Lung (tissue), 12 donors: ENCODE data around the gene TMEM215. TPM values are rescaled to one million over a fixed set of nuclear protein-coding genes. Genes with fewer than 3 reads are reported as not detected.

Experiments used
- ATAC-seq: fragments of 200-7000 bp; cut with Tn5 transposase; one replicate; pipeline ENCODE4 v1.9.1; 2020; ENCODE audit warnings: moderate number of reproducible peaks; ENCODE audit not compliant: insufficient read depth, low FRiP score
- DNase-seq, 3 donors: peaks; one replicate each; pipeline ENCODE4 v3.0.0-alpha.2; 2013 to 2017
- H3K27ac ChIP-seq, 2 donors: one replicate each; pipeline ENCODE4 v1.5.1; 2013; ENCODE audit warnings: mild to moderate bottlenecking in 2 of 2, moderate library complexity in 2 of 2, control low read depth in 1 of 2, inconsistent platforms in 1 of 2, low read depth in 1 of 2, low read length in 1 of 2
- H3K27me3 ChIP-seq, 3 donors: one replicate each; pipeline ENCODE4 v1.5.1; 2013; ENCODE audit warnings: low read length in 2 of 3; ENCODE audit not compliant: control insufficient read depth in 3 of 3, insufficient read depth in 3 of 3
- H3K36me3 ChIP-seq, 4 donors: one replicate each; pipeline ENCODE4 v1.5.1; 2013; ENCODE audit warnings: low read length in 4 of 4, mild to moderate bottlenecking in 1 of 4, moderate library complexity in 1 of 4; ENCODE audit not compliant: control insufficient read depth in 4 of 4, insufficient read depth in 4 of 4
- H3K4me1 ChIP-seq, 5 donors: one replicate each; pipeline ENCODE4 v1.5.1; 2013; ENCODE audit warnings: low read length in 5 of 5, mild to moderate bottlenecking in 2 of 5, moderate library complexity in 1 of 5; ENCODE audit not compliant: control insufficient read depth in 5 of 5, insufficient read depth in 5 of 5
- H3K4me3 ChIP-seq: one replicate; pipeline ENCODE4 v1.5.1; 2013; ENCODE audit warnings: mild to moderate bottlenecking, control low read depth, moderate library complexity
- H3K9ac ChIP-seq, 2 donors: one replicate each; pipeline ENCODE4 v1.5.1; 2013; ENCODE audit warnings: low read length in 2 of 2, control low read depth in 1 of 2; ENCODE audit not compliant: insufficient read depth in 1 of 2
- H3K9me3 ChIP-seq, 4 donors: one replicate each; pipeline ENCODE4 v1.5.1; 2013; ENCODE audit warnings: low read length in 3 of 4, mild to moderate bottlenecking in 1 of 4, moderate library complexity in 1 of 4; ENCODE audit not compliant: control insufficient read depth in 4 of 4, insufficient read depth in 3 of 4
- CTCF ChIP-seq: IDR thresholded peaks from 2 replicates; pipeline ENCODE4 v1.5.1; 2012; ENCODE audit warnings: mild to moderate bottlenecking; ENCODE audit errors: control extremely low read depth, extremely low read depth
- WGBS, 2 donors: extraction: QIAGEN DNeasy Blood & Tissue Kit; methylation state at CpG; one replicate each; pipeline ENCODE4 v1.1.7; 2013; 5-methylcytosine and 5-hydroxymethylcytosine counted together
- polyA plus RNA-seq, 2 donors: library from polyadenylated mRNA; stranded (reverse); fragments of 200-250 nt; gene quantifications; one replicate each; pipeline ENCODE4 v1.2.1, GENCODE V29; 2013
- total RNA-seq, 2 donors: library from RNA; depleted of rRNA in 1 of 2; stranded (reverse); fragments of >200 nt in 1 of 2; gene quantifications; one replicate each; pipeline ENCODE4 v1.2.1, GENCODE V29; 2014 to 2021
- donor health status: control.
- donor health status: control.
- donor health status: Bipolar disorder and iron deficiency.
- donor health status: healthy.
- donor health status: DM: yes; HTN: yes; CAD: no.

TMEM215 gene
- total and polyA plus RNA-seq, 4 donors: 0.06 TPM; not detected in 3

- H3K36me3 ChIP-seq: no peaks in the 10 kb centered on the region
- no peak overlapping the region for H3K9ac ChIP-seq
- no peak overlapping the region for H3K27ac ChIP-seq
- ATAC-seq (no peak), DNase-seq (no peak)
- H3K4me1 ChIP-seq: no peaks in the 10 kb centered on the region
- H3K27me3 ChIP-seq: peaks cover 0 to 5% (median 0%) of the 10 kb centered on the region in 3 donors
- no peak overlapping the region for H3K4me3 ChIP-seq
- TF ChIP-seq CTCF: no peak
- H3K9me3 ChIP-seq: no peaks in the 10 kb centered on the region
These were observed 40.2 kb downstream of the TMEM215 start for GRCh38 chr9:32823551-32823950.

DNA sequence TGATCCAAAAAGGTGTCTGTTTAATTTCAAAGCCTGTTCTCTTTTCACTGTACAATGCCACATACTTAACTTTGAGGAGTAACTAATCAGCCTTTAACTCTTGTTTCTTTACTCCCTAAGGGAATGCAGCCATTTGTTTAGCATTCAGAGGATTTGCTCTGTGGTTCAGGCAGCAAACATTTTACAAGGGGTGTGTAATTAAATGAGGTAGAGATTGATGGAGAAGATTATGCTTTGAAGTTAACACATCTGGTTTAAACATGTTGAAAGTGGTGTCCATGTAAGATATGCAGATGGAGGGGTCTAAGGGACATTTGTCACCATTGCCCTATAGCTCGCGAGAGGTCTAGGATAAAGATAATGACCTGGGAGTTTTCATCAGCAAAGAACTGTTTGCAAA lies 41.9 kb downstream of the TMEM215 start:
- TF ChIP-seq CTCF: no peak
- ATAC-seq (no peak), DNase-seq (no peak)
- Histone ChIP-seq H3K36me3 (no peaks in the 10 kb centered on the region), H3K9ac (no peak overlapping the region), H3K27ac (no peak overlapping the region), H3K9me3 (no peaks in the 10 kb centered on the region), H3K27me3 (peaks cover 0 to 5% (median 0%) of the 10 kb centered on the region in 3 donors), H3K4me1 (no peaks in the 10 kb centered on the region), H3K4me3 (no peak overlapping the region)
- WGBS, 2 donors: 45 to 71% methylated on average over 2 of the region's 2 CpGs

- ATAC-seq (no peak), DNase-seq (no peak)
- Histone ChIP-seq H3K9me3 (no peaks in the 10 kb centered on the region), H3K4me3 (no peak overlapping the region), H3K27me3 (peaks cover 0 to 5% (median 0%) of the 10 kb centered on the region in 3 donors), H3K9ac (no peak overlapping the region), H3K27ac (no peak overlapping the region), H3K36me3 (no peaks in the 10 kb centered on the region), H3K4me1 (no peaks in the 10 kb centered on the region)
- TF ChIP-seq CTCF: no peak
- 83 to 88% methylated on average over 5 of the region's 5 CpGs for WGBS, 2 donors
These were observed 45.5 kb downstream of the TMEM215 start for GRCh38 chr9:32828861-32829260.

DNA sequence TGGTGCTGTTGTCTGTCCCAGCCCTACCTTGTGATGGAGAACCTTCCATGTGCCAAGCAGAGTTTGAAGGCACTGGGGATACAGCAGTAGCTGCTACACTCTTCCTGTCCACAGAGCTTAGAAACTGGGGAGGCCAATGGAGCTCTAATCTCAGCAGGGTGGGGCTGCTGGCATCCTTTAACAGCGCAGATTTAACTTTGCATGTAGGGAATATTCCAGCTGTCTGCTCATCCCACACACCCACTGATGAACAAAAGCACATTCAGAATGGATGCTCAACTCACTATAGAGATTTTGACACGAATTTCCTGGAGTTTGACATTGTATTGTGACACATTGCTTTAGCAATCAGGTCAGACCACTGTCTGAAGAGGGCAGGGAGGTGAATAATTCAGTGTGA lies 49.0 kb downstream of the TMEM215 start:
- TF ChIP-seq CTCF: no peak
- Histone ChIP-seq H3K27ac (no peak overlapping the region), H3K9ac (no peak overlapping the region), H3K27me3 (no peaks in the 10 kb centered on the region), H3K9me3 (no peaks in the 10 kb centered on the region), H3K4me3 (no peak overlapping the region), H3K36me3 (no peaks in the 10 kb centered on the region), H3K4me1 (no peaks in the 10 kb centered on the region)
- DNase-seq (no peak), ATAC-seq (no peak)
- 48 to 52% methylated on average over 2 of the region's 2 CpGs for WGBS, 2 donors
